ENCODE measurements around the gene STARD13. TPM values are rescaled to one million over a fixed set of nuclear protein-coding genes. Genes with fewer than 3 reads are reported as not detected.

The STARD13 gene
- total RNA-seq, 2 donors from 2014 or later, result 43.9 to 47.1 TPM

- no peak for TF ChIP-seq CTCF (IDR thresholded peaks at IDR 0.05)
- Histone ChIP-seq H3K9me3 (no peaks in the 10 kb centered on the region), H3K4me1 (ENCODE audit: control insufficient read depth in 1 of 2, low read depth in 2 of 2) (peaks cover 0 to 44% of the 10 kb centered on the region in 2 donors), H3K4me3 (no peak overlapping the region), H3K27ac (no peak overlapping the region), H3K36me3 (no peaks in the 10 kb centered on the region), H3K27me3 (replicated peaks; ENCODE audit: insufficient read depth) (no peaks in the 10 kb centered on the region)
- ATAC-seq (ENCODE audit: insufficient number of reproducible peaks, low FRiP score, low read depth), result no peak
- no peak for DNase-seq (ENCODE audit: low spot score)
Measured at GRCh38 chr13:33176526-33176925, 109.0 kb downstream of the STARD13 start.

- Histone ChIP-seq H3K36me3 (no peaks in the 10 kb centered on the region), H3K4me3 (no peak overlapping the region), H3K27me3 (replicated peaks; ENCODE audit: insufficient read depth) (no peaks in the 10 kb centered on the region), H3K4me1 (ENCODE audit: control insufficient read depth in 1 of 2, low read depth in 2 of 2) (peaks cover 0 to 44% of the 10 kb centered on the region in 2 donors), H3K9me3 (no peaks in the 10 kb centered on the region), H3K27ac (no peak overlapping the region)
- DNase-seq (ENCODE audit: low spot score) (no peak), ATAC-seq (ENCODE audit: insufficient number of reproducible peaks, low FRiP score, low read depth) (no peak)
- TF ChIP-seq CTCF (IDR thresholded peaks at IDR 0.05), result no peak
Measured at GRCh38 chr13:33175991-33176390, 109.6 kb downstream of the STARD13 start.

GRCh38 chr13:33174931-33175330 is 110.6 kb downstream of the STARD13 start:
- TF ChIP-seq CTCF (IDR thresholded peaks at IDR 0.05), result no peak
- no peak overlapping the region for H3K4me3 ChIP-seq
- H3K27ac ChIP-seq, result peak overlapping the region in 1 of 2 donors; percentile 2
- H3K4me1 ChIP-seq (ENCODE audit: control insufficient read depth in 1 of 2, low read depth in 2 of 2), result peaks cover 0 to 44% of the 10 kb centered on the region in 2 donors
- no peaks in the 10 kb centered on the region for H3K27me3 ChIP-seq (replicated peaks; ENCODE audit: insufficient read depth)
- ATAC-seq (ENCODE audit: insufficient number of reproducible peaks, low FRiP score, low read depth) (no peak), DNase-seq (ENCODE audit: low spot score) (no peak)
- no peaks in the 10 kb centered on the region for H3K36me3 ChIP-seq
- no peaks in the 10 kb centered on the region for H3K9me3 ChIP-seq

GRCh38 chr13:33174491-33174890 is 111.1 kb downstream of the STARD13 start:
- no peak for ATAC-seq (ENCODE audit: insufficient number of reproducible peaks, low FRiP score, low read depth)
- peaks cover 0 to 44% of the 10 kb centered on the region in 2 donors for H3K4me1 ChIP-seq (ENCODE audit: control insufficient read depth in 1 of 2, low read depth in 2 of 2)
- DNase-seq (ENCODE audit: low spot score), result no peak
- no peak overlapping the region for H3K4me3 ChIP-seq
- no peak for TF ChIP-seq CTCF (IDR thresholded peaks at IDR 0.05)
- no peaks in the 10 kb centered on the region for H3K36me3 ChIP-seq
- H3K27me3 ChIP-seq (replicated peaks; ENCODE audit: insufficient read depth), result no peaks in the 10 kb centered on the region
- H3K27ac ChIP-seq, result no peak overlapping the region
- no peaks in the 10 kb centered on the region for H3K9me3 ChIP-seq

GRCh38 chr13:33172911-33173310 is 112.6 kb downstream of the STARD13 start:
- H3K27me3 ChIP-seq (replicated peaks; ENCODE audit: insufficient read depth), result no peaks in the 10 kb centered on the region
- TF ChIP-seq CTCF (IDR thresholded peaks at IDR 0.05), result no peak
- no peak for ATAC-seq (ENCODE audit: insufficient number of reproducible peaks, low FRiP score, low read depth)
- no peak overlapping the region for H3K27ac ChIP-seq
- H3K9me3 ChIP-seq, result no peaks in the 10 kb centered on the region
- H3K36me3 ChIP-seq, result no peaks in the 10 kb centered on the region
- peaks cover 4 to 47% of the 10 kb centered on the region in 2 donors for H3K4me1 ChIP-seq (ENCODE audit: control insufficient read depth in 1 of 2, low read depth in 2 of 2)
- H3K4me3 ChIP-seq, result no peak overlapping the region
- no peak for DNase-seq (ENCODE audit: low spot score)
